Astrocyte (in vitro differentiated cells and primary cell): ENCODE data around the gene RTN4RL2. TPM values are rescaled to one million over a fixed set of nuclear protein-coding genes. Genes with fewer than 3 reads are reported as not detected.

Experiments
- DNase-seq: peaks from one replicate; pipeline ENCODE4 v3.0.0-alpha.2; 2010; ENCODE audit warnings: low read depth
- FAIRE-seq: peaks from 2 replicates; lab custom pipeline; 2011; peaks lifted over from hg19 to GRCh38; lab: Jason Lieb, UNC
- H2AFZ ChIP-seq: 2 replicates; pipeline ENCODE4 v1.6.0; 2012; ENCODE audit warnings: low read depth, low read length, inconsistent platforms
- H3K27ac ChIP-seq: 2 replicates; pipeline ENCODE4 v1.5.1; 2011; ENCODE audit warnings: low read depth, low read length, inconsistent platforms
- H3K27me3 ChIP-seq: 2 replicates; pipeline ENCODE4 v1.6.0; 2011; ENCODE audit warnings: low read length, inconsistent platforms; ENCODE audit not compliant: insufficient read depth
- H3K36me3 ChIP-seq: 2 replicates; pipeline ENCODE4 v1.5.1; 2011; ENCODE audit warnings: low read length, inconsistent platforms; ENCODE audit not compliant: insufficient read depth
- H3K4me1 ChIP-seq: 2 replicates; pipeline ENCODE4 v1.5.1; 2011; ENCODE audit warnings: low read length, inconsistent platforms; ENCODE audit not compliant: insufficient read depth
- H3K4me2 ChIP-seq: 2 replicates; pipeline ENCODE4 v1.6.0; 2012; ENCODE audit warnings: low read length, inconsistent platforms
- H3K4me3 ChIP-seq: 2 replicates; pipeline ENCODE4 v1.5.1; 2011; ENCODE audit warnings: low read depth, mild to moderate bottlenecking, low read length, inconsistent platforms; ENCODE audit not compliant: insufficient read depth
- H3K79me2 ChIP-seq: 2 replicates; pipeline ENCODE4 v1.6.0; 2012; ENCODE audit warnings: mild to moderate bottlenecking, low read length, inconsistent platforms; ENCODE audit not compliant: insufficient read depth
- H3K9ac ChIP-seq: 2 replicates; pipeline ENCODE4 v1.6.0; 2012; ENCODE audit warnings: mild to moderate bottlenecking, low read length, inconsistent platforms
- H3K9me3 ChIP-seq: 2 replicates; pipeline ENCODE4 v1.5.1; 2012; ENCODE audit warnings: low read depth, mild to moderate bottlenecking, low read length, inconsistent platforms; ENCODE audit not compliant: insufficient read depth
- H4K20me1 ChIP-seq: 2 replicates; pipeline ENCODE4 v1.6.0; 2012; ENCODE audit warnings: low read length, inconsistent platforms; ENCODE audit not compliant: insufficient read depth
- H3K27ac Mint-ChIP-seq: one replicate; pipeline ENCODE4 v1.8.0; 2021; ENCODE audit warnings: mild to moderate bottlenecking, mixed read lengths; ENCODE audit not compliant: unreplicated experiment
- H3K27me3 Mint-ChIP-seq: one replicate; pipeline ENCODE4 v1.8.0; 2021; ENCODE audit warnings: low read depth, mixed read lengths; ENCODE audit not compliant: unreplicated experiment
- H3K36me3 Mint-ChIP-seq: one replicate; pipeline ENCODE4 v1.8.0; 2021; ENCODE audit warnings: low read depth, mixed read lengths; ENCODE audit not compliant: unreplicated experiment
- H3K4me1 Mint-ChIP-seq: one replicate; pipeline ENCODE4 v1.8.0; 2021; ENCODE audit warnings: low read depth, mixed read lengths; ENCODE audit not compliant: unreplicated experiment
- H3K4me3 Mint-ChIP-seq: one replicate; pipeline ENCODE4 v1.8.0; 2021; ENCODE audit warnings: mild to moderate bottlenecking, moderate library complexity, mixed read lengths; ENCODE audit not compliant: unreplicated experiment
- H3K9me3 Mint-ChIP-seq: one replicate; pipeline ENCODE4 v1.8.0; 2021; ENCODE audit warnings: mild to moderate bottlenecking, mixed read lengths; ENCODE audit not compliant: unreplicated experiment
- CTCF ChIP-seq: IDR thresholded peaks from 2 replicates; pipeline ENCODE4 v1.5.1; 2011; ENCODE audit warnings: low read depth, mild to moderate bottlenecking, inconsistent platforms, low read length, moderate library complexity; ENCODE audit not compliant: insufficient read depth
- EZH2 ChIP-seq: IDR thresholded peaks from 2 replicates; pipeline ENCODE4 v1.6.1; 2012; ENCODE audit warnings: mild to moderate bottlenecking, low read length, inconsistent platforms; ENCODE audit not compliant: insufficient read depth
- total RNA-seq: library from RNA; stranded (reverse); gene quantifications from 2 replicates; pipeline ENCODE4 v1.2.1, GENCODE V29; 2021

RTN4RL2 gene
- total RNA-seq, 1 donor from 2014 or later, result 0.50 TPM

GRCh38 chr11:57485217-57485990, 25.1 kb downstream of the RTN4RL2 start:
- Histone ChIP-seq H3K27ac (no peak overlapping the region), H3K9ac (no peak overlapping the region), H3K79me2 (no peaks in the 10 kb centered on the region), H3K4me1 (peaks cover 7% of the 10 kb centered on the region), H3K4me2 (no peak overlapping the region), H2AFZ (no peak overlapping the region), H4K20me1 (no peaks in the 10 kb centered on the region), H3K36me3 (no peaks in the 10 kb centered on the region), H3K27me3 (peaks cover 28% of the 10 kb centered on the region), H3K9me3 (no peaks in the 10 kb centered on the region), H3K4me3 (no peak overlapping the region)
- peaks cover 64% of the 10 kb centered on the region for H3K27me3 Mint-ChIP-seq
- FAIRE-seq (no peak), DNase-seq (no peak)
- H3K9me3 Mint-ChIP-seq, result no peaks in the 10 kb centered on the region
- H3K36me3 Mint-ChIP-seq, result peaks cover 11% of the 10 kb centered on the region
- no peak overlapping the region for H3K4me3 Mint-ChIP-seq
- H3K4me1 Mint-ChIP-seq, result peaks cover 2% of the 10 kb centered on the region
- H3K27ac Mint-ChIP-seq, result no peak overlapping the region
- TF ChIP-seq CTCF (no peak), EZH2 (no peak)

DNA sequence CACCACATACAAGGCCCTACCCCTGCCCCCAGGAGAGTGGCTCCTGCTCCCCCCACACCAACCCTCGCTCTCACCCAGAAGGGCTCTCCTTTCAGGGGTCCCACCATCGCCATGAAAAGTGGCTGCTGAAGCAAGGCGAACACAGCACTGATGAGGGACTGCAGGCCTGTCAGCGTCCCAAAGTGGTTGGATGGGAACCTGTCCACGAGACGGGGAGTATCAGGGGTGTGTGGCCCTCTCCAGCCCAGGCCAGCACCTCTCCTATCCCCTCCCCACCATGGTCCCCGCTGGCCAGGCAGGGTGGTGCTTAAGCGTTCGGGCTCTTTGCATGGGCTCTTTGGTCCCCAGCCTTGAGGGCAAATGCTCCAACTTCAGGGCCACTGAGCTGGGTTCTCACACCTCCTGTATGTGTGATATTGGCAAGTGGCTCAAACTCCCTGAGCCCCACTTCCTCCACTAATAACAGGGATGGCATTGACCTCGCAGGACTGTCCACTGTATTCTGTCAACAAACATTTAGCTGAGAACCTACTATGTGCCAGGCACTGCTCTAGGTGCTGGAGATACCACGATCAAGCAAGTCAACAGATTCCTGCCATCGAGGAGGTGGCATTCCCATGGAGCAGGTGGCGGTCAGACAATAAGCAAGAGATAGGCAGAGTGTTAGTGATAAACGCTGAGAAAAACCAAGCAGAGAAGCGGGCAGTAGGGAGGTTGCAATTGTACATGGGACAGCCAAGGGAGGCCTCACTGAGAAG, 26.9 kb downstream of the RTN4RL2 start:
- Mint-ChIP-seq H3K36me3 (peaks cover 11% of the 10 kb centered on the region), H3K4me3 (no peak overlapping the region)
- H3K9ac ChIP-seq, result no peak overlapping the region

More for the DNA sequence above, 26.9 kb downstream of the RTN4RL2 start:
- H2AFZ ChIP-seq, result no peak overlapping the region
- H3K27ac ChIP-seq, result no peak overlapping the region
- no peaks in the 10 kb centered on the region for H3K79me2 ChIP-seq
- no peak overlapping the region for H3K4me3 ChIP-seq
- Mint-ChIP-seq H3K9me3 (no peaks in the 10 kb centered on the region), H3K27ac (no peak overlapping the region), H3K27me3 (peaks cover 48% of the 10 kb centered on the region), H3K4me1 (peaks cover 2% of the 10 kb centered on the region)
- peaks cover 7% of the 10 kb centered on the region for H3K4me1 ChIP-seq
- FAIRE-seq (no peak), DNase-seq (no peak)
- TF ChIP-seq EZH2, result no peak
- no peak for TF ChIP-seq CTCF
- H3K4me2 ChIP-seq, result no peak overlapping the region
- no peaks in the 10 kb centered on the region for H3K36me3 ChIP-seq
- H4K20me1 ChIP-seq, result peaks cover 4% of the 10 kb centered on the region
- H3K27me3 ChIP-seq, result peaks cover 12% of the 10 kb centered on the region
- no peaks in the 10 kb centered on the region for H3K9me3 ChIP-seq
